Measurements from ENCODE around the gene UROC1.

The UROC1 gene

DNA sequence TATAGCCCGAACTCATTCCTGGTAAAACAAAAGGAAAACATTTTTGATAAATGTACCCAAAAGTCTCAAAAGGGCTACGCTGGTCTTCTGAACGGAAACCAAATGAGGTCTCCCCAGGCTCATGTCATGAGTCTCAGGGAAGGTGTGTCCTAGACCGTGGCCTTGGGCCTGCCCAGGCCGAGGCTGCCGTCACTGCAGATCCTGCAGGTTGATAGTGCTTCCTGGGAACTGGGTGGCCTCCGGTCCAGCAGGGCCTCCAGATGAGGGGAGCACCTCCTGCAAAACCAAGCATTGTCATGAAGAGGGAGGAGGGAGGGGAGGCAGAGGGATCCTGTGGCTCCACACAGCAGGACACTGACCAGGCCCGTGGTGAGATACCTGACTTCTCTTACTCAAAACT is 79.4 kb downstream of the UROC1 start:
- DNase-seq: no peak

DNA sequence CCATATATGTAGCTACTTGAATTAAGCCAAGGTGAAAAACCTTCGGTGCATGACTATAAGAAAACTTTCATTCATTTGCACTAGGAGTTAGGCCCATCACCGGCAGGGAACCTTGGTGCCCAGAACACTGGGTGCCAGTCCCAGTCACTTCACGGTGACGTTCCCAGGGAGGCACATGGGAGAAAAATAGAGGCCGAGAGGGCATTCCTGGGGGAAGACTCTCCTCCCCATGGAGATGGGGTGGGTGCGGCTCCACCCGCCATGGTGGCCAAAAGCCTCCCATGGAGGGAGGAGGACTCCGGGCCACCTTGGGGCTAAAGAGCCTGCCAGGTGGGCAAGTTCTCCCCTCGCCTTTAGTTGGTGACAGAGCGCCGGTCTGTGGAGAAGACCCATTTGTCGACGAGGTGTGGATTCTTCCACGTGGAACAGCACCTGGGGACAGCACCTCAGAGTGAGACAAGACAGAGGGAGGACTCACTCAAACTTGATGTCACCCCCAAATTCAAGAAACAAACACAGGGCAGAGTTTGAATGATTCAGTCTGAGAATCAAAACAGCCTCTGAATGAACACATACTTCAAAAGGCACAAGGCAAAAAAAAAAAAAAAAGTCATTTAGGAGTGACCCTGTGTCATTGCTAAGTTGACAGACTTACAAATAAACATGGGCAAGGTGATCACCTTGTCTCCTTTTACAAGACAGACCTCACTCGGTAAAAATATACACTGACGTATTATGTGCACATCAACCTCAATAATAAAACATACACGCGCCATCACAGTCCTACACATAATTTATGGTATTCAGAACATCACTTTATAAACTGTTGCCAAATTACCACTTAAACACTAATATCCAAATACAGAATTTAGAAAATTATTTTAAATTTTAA is 80.5 kb downstream of the UROC1 start:
- no peak for DNase-seq

GRCh38 chr3:126435456-126436315 is 81.9 kb downstream of the UROC1 start:
- DNase-seq: no peak

GRCh38 chr3:126434931-126435411 is 82.6 kb downstream of the UROC1 start:
- DNase-seq: no peak

GRCh38 chr3:126434264-126434590 is 83.3 kb downstream of the UROC1 start:
- DNase-seq: no peak

DNA sequence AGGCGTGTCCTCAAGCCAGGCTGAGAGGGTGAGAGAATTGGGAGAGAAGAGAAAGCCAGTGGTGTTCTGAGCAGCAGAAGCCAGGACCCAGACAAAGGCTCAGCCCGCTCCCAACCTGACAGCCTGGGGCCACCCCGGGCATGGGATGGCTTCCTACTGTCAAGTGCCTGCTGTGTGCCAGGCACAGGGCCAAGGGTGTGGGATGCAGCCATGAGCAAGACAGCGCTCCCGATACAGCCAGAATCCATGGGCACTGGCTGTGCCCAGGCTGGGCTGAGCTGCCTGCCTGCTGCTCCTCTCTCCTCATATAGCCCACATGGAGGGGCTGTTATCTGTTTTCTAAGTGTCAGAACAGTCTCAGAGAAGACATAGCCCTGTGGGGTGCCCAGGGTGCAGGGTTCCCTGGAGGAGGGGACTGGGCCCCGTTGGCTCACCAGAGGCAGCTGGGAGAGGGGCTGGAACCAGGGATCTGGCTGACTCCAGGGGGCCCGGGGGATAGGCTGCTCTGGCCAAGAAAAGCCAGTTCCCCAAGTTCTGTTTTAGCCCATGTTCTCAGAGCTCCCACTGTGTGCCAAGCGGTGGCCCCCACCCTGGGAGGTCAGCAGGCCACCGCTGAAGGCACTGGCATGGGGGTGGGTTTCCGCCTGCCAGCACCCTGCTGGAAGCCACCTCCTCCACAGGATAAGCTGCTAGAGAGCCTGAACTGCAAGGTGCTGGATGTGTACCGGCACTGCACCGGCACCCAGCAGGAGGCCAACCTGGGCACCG is 83.9 kb downstream of the UROC1 start:
- DNase-seq: no peak

- DNase-seq: no peak
Measured at GRCh38 chr3:126433105-126433430, 84.5 kb downstream of the UROC1 start.

DNA sequence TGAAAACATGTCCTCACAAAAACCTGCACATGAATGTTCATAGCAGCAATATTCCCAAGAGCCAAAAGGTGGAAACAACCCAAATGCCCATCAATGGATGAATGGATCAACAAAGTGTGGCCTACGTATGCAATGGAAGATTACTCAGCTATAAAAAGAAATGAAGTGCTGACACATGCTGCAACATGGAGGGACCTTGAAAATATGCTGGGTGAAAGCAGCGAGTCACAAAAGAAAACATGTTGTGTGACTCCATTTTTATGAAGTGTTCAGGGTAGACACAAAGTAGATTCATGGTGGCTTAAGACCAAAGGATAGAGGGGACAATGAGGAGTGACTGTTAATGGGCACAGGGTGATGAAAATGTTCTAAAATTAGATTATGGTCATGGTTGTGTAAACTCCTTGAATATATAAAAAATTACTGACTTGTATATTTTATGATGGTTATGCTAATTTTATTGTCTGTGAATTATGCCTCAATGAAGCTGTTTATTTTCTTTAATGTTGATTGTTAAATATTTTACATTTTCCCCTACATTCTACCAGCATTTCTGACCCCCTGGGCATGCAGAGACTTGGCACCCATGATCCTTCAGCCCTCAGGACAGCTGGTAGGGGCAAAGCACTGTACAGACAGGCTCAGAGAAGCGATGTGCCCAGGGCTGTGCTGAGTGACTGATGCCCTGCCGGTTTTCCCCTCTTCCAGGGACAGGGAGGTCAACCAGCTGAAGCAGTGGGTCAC is 85.0 kb downstream of the UROC1 start:
- no peak for DNase-seq
